ENCODE measurements around the gene HOXD3. TPM values are rescaled to one million over a fixed set of nuclear protein-coding genes. Genes with fewer than 3 reads are reported as not detected.

The HOXD3 gene
- total RNA-seq, 1 donor from 2014 or later, result 0.52 TPM

DNA sequence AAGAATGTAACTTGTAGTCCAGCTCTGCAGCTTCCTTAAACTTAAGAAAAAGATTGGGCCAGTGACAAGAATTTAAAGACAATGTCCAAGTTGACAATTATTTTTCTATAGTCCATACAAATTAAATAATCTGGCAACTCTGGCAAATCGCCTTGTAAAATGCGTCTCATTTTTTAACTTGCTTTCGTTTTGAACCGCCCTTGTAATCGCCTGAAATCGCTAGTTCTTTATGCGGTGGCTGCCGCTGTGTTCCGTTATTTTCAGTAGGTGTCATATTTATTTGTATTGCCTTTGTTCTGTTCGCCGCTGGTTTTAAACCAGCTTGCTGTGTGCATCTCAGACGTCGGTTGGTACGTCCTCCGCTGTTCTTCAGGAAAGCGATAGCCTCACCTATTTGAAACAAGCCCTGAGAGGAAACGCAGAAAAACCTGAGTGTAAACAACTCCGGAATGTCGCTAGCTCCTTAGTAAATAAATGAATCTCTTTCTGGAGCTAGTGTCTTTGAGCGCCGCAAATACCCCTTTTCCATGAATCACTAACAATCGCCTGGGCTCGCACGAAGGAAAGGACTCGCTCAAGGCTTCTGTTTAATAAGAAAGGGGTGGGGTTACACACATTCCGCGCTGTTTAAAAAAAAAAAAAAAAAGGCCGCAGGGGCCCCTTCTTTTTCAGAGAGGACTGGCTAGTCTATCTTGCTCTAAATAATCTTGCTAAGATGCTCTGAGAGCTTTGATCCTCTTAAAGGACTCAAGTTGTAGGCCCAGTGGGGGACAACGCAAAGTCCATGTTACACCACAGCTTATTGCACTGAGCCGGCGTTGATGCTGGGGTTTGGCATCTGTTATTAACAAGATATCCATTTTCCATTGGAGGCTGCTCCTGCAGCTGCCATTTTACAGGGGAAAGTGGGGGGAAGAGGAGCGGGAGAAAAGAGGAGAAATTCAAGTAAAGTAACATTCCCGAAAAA is 24.6 kb upstream of the HOXD3 start:
- ATAC-seq, result no peak

DNA sequence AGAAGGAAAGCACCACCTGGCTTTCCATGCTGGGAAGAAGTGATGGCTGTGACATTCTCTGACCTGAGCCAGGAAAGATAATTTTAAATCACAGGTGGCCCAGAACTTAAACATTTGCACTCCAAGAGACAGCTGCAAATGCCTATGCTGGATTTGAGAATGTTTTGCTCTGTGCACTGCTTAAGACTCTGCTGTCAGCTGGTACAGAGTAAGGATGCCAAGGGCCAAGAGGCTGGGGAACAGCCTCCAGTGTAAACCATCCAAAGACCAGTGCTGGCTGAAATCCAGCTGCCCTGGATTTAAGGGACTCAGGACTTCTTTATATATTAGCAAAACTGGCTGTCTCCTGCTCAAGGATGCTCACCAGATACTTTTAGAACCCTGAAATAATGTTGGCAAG is 23.7 kb upstream of the HOXD3 start:
- ATAC-seq, result no peak

GRCh38 chr2:176134035-176134434 is 23.1 kb upstream of the HOXD3 start:
- ATAC-seq, result no peak

DNA sequence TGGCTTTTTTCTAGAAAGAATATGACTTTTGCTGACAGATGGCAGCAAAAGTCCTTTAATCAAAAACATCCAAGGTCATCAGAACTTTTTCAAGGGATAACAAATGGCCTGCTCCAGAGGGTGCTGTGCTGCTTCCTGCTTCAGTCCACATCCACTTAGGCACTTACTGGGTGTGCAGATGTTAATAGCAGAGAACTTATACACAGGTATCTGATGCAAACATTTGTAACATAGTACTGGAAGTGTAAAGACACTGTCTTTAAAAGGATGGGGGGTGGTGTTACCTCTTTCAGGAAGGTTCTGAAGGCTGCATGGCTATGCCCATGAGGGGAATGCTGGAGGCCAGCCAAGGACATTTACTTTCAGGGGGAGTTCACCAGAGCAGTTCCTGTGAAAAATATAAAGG is 22.1 kb upstream of the HOXD3 start:
- ATAC-seq, result no peak

- ATAC-seq, result no peak
Measured at GRCh38 chr2:176136374-176137251, 20.5 kb upstream of the HOXD3 start.

- no peak for ATAC-seq
Measured at GRCh38 chr2:176137252-176137580, 19.9 kb upstream of the HOXD3 start.

DNA sequence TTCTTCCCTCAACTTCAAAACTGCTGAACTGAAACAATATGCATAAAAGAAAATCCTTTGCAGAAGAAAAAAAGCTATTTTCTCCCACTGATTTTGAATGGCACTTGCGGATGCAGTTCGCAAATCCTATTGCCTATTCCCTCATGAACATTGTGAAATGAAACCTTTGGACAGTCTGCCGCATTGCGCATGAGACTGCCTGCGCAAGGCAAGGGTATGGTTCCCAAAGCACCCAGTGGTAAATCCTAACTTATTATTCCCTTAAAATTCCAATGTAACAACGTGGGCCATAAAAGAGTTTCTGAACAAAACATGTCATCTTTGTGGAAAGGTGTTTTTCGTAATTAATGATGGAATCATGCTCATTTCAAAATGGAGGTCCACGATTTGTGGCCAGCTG is 19.2 kb upstream of the HOXD3 start:
- ATAC-seq, result no peak

DNA sequence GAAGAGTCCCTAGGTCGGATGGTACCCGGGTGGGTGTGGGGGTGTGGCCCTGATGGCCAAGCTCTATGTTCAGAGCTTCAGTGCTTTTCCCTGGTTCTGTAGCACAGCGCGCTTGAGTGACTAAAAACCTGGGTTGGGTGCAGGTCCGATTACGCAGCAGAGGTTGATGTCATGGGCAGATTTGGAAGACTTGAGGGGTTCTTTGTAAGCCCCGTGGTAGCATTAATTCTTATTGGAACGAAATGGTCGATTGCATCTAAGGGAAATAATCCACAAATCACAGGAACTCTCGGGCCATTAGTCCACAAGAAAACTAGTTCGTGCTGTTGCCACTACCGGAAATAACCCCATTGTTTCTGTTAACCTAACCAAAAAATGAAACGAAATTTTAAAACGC is 18.6 kb upstream of the HOXD3 start:
- ATAC-seq, result no peak

GRCh38 chr2:176138923-176139660 is 18.0 kb upstream of the HOXD3 start:
- no peak for ATAC-seq

GRCh38 chr2:176139661-176140512 is 17.2 kb upstream of the HOXD3 start:
- no peak for ATAC-seq

- peak; percentile 83 for ATAC-seq
Measured at GRCh38 chr2:176140513-176141317, 16.4 kb upstream of the HOXD3 start.

DNA sequence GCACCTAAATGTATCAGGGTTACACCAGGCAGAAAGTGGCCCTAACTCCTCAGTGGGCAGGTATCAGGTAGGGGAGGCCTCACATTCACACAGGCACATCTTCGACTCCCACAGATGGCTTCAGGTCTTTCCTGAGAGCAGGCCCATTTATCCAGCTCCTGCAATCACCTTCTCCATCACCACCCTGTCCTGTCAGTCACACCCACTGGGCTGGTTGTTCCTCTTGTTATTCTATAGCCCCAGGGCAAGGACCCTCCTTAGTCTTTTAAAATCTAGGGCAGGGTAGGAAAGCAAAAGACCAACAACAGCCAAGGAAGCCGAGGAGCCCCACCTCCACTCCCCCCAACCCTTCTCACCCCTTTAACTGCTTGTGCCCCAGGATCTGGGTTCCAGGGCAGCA is 14.8 kb upstream of the HOXD3 start:
- ATAC-seq, result no peak

DNA sequence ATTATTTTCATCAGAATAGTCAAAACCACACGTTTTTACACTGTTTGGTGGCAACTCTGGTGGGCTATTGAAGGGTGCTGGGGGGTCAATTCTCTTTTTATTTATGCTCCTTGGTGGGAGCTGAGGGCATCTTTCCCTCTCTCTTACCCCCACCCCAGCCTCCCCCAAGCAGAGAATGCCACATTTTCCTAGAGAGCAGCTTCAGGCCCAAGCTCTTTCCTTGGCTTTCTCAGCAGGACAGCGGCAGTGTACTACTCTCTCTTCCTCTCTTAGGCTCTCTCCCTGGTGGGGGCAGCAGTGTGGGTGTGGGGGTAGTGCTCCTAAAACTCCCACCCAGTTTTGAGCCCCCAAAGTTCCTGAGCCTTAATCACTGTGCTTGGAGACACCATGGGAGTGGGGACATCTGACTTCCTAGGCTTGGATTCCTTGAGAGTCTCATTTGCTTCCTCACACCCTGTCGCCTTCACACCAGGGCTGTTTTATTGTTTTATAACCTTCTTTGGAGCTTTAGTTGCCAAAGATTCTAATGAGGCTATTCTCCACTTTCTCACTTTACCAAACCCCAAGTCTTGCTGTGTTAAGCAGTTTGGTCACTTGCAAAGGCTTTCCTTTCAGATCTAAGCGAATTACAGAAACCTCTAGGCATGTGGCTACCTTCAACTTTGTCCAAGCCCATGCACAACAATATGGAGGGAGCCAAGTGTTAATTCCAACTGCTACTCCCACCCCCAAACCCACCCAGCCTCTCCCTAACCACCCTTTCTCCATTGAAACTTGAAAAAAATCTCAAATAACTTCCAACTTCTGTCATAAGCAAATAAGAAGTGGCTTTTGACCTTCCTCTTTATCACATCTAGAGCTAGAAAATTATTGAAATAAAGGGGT is 11.8 kb upstream of the HOXD3 start:
- no peak for ATAC-seq

GRCh38 chr2:176146101-176146500 is 11.0 kb upstream of the HOXD3 start:
- ATAC-seq, result no peak

GRCh38 chr2:176146645-176147044 is 10.5 kb upstream of the HOXD3 start:
- ATAC-seq, result no peak

- ATAC-seq, result no peak
Measured at GRCh38 chr2:176147210-176147799, 9.8 kb upstream of the HOXD3 start.

- no peak for ATAC-seq
Measured at GRCh38 chr2:176147800-176148496, 9.2 kb upstream of the HOXD3 start.

GRCh38 chr2:176148751-176149421 is 8.2 kb upstream of the HOXD3 start:
- ATAC-seq, result peak; percentile 22

Measured in esophagus mucosa (tissue), 1 donor.